HG02885 (cell line): ENCODE results near the gene ARL4C.
"Not testable (repeated sequence)": the region's sequence is repeated elsewhere in the genome, so short reads cannot be mapped to it uniquely, and the experiment has no call there.

Source experiments
- ATAC-seq: cut with Tn5 transposase; IDR thresholded peaks from one replicate; pipeline ENCODE4 v1.9.1; 2021; ENCODE audit warnings: mild to moderate bottlenecking; ENCODE audit not compliant: unreplicated experiment, poor library complexity

ARL4C gene

DNA sequence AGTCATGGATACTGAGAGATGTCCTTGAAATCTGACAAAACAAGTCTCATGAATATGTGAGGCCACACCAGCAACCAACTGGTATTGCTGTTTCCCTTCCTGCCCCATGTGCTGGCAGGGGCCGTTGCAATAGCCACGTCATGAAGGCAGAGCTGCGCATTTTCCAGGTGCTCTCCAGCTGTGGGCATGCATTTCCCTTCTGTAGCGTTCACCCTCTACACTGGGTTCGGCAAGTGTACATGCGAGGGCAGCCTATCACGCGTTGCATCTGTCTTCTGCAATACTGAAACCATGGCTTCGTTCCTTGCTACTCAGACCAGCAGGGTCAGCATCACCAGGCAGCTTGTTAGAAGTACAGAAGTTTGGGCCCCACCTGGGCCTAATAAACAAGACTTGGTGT lies 17.4 kb downstream of the ARL4C start:
- ATAC-seq = no peak

DNA sequence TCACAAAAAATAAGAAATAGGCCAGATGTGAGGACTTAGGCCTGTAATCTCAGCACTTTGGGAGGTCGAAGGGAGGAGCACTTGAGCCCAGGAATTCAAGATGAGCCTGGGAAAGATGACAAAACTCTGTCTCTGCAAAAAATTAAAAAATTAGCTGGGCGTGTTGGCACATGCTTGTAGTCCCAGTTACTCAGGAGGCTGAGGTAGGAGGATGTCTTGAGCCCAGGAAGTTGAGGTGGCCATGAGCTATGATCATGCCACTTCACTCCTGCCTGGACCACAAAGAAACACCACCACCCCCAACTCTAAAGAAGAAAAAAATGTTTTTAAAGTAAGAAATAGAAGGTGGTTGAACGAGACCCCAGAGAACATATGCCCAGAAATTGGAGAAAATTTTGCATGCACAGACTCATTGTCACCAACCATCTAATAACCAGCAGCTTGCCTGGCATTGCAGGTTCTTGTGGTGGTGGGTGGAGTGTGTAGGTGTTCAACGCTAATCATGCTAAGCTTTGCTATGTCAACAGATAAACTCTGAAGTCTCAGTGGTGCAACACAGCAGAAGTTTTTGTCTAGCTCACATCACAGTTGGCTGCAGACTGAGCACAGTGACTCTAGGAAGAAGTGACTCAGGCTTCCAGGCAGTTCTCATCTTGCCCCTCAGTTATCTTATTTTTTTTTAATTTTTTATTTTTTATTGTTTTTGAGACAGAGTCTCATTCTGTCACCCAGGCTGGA lies 18.6 kb downstream of the ARL4C start:
- ATAC-seq = no peak

DNA sequence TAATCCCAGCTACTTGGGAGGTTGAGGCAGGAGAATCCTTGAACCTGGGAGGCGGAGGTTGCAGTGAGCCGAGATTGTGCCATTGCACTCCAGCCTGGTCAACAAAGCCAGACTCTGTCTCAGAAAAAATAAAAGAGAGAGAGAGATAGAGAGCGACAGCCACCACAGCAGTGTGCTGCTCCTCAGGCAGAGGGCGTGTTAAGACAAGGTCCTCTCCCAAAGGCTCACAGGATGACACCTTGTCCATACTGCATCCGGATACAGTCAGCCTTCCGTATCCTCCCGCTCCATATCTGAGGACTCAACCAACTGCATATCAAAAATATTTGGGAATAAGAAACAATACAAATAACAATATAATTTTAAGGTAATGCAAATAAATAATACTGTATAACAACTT lies 20.1 kb downstream of the ARL4C start:
- no peak for ATAC-seq

DNA sequence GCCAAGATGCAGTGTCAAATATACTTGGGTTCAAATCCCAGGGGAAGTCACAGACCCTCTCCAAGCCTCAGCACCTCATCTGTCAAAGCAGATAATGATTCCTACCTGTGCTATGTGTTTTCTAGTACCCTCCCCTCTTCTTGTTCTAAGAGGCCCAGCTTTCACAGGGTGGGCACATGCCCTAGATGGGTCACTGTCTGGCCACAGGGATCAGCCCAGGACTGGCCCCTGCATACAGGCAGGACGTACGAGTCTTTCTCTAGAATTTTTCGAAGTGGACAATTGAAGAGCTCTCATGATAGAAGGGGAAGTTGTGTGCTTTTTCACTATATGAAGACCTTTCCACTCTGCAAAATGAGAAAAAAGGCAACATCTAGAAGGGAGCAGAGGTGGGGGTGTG lies 22.2 kb downstream of the ARL4C start:
- no peak for ATAC-seq

DNA sequence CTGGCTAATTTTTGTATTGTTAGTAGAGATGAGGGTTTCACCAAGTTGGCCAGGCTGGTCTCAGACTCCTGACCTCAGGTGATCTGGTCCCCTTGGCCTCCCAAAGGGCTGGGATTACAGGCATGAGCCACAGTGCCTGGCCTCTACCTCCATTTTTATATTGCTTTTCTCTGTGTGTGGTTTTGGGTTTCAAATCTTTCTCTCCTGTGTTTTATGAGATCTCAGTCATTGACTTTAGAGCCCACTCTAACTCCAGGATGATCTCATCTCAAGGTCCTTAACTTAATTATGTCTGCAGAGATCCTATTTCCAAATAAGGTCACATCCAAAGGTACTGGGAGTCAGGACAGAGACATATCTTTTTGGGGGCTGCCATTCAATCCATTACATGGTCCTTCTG lies 24.7 kb downstream of the ARL4C start:
- ATAC-seq = no peak

DNA sequence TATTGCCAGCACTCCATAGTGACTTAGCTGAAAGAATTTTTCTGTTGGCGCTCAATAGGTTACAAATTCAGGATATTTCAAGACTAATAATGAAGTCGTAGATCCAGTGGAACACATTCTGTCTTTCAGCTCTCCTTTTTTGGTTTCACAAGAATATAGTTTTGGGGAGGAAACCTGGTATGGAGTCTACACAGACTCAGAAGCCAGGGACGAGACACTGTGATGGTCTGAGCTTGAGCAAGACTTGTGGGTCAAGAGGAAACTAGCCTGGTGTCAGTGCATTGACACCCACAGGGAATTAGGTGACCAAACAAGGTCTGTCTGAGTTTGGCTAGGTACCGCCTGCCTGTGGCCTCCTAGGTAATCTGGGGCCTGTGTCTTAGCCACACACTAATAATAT lies 26.9 kb downstream of the ARL4C start:
- ATAC-seq = no peak

DNA sequence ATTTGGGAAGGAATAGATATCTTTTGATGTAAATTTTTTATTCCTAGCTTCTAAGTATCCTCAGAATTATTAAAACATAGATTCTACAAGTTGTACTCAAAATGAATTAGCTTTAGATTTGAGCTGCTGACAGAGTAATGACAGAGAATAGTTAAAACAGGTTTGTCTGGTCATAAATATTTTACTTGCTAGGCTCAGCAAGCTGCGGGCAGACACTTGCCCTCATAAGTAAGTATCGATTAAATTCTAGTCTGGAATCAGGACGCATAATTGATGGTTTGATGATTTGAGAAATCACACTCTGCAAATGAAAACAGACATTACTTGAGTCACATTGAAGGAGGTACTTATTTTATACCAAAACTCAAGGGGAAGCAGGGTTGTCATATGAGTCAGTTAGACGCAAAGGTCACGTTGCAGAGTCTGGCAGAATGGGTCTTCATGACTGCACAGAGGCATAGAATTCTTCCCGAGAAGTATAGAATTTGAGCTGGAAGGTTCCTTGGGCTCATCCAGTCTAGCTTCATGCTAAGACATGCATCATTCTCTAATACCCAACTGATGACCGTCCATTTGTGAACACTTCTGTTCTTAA lies 27.5 kb downstream of the ARL4C start:
- no peak for ATAC-seq

DNA sequence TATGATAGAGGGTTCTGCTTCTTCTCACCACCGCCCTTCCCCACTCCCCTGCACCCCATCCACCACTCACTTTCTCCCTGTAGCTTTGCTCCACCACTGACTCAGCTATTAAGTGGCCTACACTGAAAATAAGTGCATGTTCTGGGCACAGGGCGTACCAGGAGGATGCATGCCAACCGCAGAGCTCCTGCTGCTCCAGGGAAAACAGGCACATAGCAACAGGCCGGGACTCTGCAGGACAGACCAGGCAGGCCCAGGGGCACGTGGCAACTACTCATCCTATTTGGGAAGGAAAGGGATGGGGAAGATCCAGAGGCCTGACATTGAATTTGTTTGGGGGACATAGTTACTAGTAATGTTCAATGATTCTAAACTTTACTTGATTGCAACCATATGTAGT lies 28.4 kb downstream of the ARL4C start:
- no peak for ATAC-seq

DNA sequence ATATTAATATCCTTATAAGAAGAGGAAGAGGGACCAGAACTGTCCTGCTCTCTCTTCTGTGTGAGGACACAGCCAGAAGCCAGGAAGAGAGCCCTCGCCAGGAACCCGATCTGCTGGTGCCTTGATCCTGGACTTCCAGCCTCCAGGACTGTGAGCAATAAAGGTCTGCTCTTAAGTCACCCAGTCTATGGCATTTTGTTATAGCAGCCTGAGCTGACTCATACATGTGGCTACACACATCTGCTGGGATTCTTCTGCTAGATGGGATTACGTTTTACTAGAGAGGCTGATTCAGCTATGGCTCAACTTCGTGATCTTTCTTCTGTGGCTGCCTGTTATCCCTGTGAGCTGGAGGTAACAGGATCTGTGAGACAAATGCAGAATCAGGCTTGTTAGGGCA lies 29.6 kb downstream of the ARL4C start:
- no peak for ATAC-seq

DNA sequence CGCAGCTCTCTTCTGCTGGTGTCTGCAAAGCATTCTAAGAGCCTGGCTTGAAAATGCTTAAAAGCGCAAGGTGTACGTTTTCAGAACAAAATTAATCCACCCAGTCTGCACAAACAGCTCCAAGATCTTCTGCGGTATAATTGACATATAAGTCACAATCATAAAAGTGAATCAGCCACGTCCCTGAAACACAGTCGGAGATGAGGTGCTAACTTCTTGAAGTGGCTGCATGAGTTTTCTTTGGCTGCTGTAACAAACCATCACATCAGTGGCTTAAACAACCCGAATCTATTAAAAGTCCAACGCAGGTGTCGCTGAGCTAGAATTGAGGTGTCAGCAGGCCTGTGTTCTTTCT lies 32.6 kb downstream of the ARL4C start:
- no peak for ATAC-seq

DNA sequence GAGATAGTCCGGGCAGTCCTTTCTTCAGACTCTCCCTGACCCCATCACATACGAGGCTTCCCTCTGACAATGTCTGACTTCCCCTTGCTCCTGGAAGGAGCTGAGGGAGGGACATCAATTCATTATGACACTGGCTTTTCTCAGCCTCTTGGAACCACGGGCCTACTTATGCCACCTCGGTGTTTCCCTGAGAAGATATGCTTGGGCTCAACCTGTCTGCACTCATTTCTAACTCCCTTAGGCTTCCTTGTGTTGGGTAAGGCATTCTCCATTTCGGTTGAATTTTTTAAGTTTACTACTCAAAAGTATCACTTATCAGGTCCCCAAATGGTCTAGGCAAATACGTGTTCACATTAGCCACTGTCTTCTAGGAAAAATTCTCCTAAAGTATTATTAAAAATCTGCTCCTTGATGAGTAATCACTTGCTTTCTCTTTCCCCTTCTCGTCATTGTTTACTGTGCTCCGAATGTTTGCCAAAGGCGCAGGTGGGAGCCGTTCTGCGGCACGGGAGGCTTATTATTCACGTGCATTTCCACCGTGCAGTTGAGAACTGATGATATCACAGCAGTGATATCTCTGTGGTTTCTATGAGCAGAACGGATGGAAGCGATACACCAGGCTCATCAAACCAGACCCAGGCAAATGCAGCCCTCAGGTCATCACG lies 33.1 kb downstream of the ARL4C start:
- ATAC-seq = no peak

DNA sequence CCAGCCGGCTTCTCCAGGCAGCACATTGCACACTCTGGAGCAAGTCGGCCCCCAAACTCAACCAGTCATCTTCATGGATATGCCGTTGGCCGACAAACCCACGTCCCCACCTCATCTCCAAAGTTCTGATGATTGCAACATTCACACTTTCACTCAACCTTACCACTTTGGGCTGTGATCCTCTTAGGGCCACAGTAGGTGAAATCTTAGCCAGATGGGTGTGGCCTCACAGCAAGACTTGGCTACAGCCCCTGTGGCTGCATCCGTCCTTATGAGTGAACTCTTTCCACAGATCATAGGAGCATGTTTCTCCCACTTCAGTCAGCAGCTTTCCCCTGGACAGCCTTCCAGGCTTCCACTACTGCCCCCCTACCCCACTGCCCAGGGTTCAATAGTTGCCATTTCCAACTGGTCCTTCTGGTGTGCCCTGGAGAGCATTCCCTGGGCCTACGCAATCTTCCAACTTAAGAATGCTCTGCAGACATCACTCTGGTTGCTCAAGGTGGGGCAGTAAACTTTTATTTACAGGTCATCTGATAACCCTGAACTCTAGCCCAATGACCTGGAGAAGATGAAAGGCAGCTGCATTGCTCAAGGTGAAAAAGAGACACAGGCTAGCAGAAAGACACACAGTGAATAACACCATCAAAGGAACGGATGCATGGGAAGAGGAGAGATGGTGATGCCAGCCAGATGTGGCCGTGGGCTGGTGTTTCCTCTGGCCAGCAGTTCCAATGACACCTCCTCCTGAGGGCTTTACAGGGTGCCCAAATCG lies 34.5 kb downstream of the ARL4C start:
- no peak for ATAC-seq

DNA sequence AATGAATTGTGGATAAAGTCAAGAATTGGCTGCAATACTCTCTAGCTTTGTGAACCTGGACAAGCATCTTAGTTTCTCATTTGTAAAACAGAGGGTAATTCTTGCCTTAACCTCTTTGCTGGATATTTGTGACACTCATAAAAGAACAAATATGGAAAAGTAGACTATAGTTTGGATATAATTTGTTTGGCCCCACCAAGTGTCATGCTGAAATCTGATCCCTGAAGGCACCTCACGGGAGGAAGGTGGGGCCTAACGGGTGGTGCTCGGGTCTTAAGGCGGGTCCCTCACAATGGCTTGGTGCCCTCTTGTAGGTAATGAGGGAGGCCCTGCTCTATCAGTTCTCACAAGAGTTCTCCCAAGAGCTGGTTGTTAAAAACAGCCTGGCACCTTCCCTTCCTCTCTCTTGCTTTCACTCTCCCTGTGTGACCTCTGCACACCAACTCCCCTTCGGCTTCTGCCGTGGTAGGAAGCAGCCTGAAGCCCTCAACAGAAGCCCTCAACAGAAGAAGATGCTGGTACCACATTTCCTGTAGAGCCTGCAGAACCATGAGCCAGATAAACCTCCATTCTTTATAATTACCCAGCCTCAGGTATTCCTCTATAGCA lies 37.4 kb downstream of the ARL4C start:
- no peak for ATAC-seq

DNA sequence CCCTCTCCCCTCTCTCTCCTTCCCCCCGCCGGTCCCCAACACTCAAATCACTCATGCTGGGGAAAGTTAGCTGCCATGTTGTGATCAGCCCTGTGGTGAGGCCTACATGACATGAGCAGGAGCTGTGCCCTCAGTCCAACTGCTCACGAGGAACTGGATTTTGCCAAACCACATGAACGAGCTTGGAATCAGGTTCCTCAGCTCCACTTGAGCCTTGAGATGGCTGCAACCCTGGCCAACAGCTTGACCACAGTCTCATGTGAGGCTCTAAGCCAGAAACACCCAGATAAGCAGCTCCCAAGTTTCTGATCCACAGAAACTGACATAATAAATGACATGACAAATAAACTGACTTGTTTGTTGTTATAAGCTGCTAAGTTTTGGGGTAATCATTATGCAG lies 38.4 kb downstream of the ARL4C start:
- ATAC-seq = no peak

DNA sequence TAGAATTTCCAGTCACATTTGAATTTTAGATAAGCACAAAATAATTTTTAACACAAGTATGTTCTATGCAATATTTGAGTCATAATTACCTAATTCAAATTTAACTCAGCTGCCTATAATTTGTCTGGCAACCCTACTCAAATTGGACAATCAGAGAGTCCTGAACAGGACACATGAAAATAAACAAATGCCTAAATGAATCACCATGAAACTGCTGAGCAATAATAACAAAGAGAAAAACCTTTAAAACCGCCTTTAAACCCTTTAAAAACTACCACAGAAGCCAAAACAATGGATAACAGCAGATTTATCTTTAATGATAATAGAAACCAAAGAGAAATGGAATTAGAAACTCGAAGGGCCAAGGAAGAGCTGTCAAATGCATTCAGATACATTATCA lies 39.5 kb downstream of the ARL4C start:
- ATAC-seq = no peak

DNA sequence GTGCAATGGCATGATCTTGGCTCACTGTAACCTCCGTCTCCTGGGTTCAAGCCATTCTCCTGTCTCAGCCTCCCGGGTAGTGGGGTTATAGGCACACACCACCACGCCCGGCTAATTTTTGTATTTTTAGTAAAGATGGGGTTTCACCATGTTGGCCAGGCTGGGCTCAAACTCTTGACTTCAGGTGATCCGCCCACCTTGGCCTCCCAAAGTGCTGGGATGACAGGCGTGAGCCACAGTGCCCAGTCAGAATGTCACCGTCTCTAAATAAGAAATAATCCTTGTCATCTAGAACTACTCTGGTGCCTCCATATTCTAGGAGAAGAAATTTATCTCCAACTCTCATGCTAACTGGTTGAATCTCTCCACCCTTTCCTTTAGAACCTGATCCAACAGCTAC lies 41.6 kb downstream of the ARL4C start:
- ATAC-seq = not testable (repeated sequence)

DNA sequence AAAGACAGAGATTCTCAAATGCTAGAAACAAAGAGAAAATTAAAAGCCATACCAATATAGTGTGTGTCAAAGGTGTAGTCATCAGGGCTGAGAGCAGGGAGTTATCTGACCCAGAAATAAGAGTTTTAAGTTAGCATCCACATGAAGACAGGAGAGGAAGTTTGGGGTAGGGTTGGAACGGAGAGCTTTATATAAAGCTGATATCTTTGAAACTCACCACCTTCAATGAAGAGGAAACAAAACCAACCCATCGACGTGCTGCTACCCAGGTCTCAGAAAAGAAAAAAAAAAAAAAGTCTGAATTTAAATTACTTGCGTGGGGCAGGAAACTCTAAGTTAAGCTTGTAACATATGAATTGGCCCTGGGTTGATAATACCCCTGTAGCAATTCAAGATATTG lies 42.4 kb downstream of the ARL4C start:
- ATAC-seq = no peak

DNA sequence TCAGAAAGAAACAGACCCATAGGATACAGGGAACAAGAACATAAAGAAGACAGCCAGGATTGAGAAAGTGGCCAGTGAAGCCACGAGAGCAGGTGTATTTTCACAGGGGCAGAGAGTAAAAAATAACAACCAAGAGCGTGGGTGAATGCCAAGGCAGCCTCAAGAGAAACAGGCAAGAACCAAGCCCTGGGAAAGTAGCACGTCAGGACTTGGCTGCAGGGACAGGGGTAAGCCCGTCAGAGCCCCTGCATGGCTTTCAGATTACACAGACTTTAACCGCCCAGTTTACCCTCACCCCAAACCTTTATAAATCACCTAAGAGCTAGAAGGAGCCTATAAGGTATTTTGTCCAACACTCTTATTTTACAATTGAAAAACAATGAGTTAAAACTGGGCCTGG lies 43.7 kb downstream of the ARL4C start:
- ATAC-seq = no peak

DNA sequence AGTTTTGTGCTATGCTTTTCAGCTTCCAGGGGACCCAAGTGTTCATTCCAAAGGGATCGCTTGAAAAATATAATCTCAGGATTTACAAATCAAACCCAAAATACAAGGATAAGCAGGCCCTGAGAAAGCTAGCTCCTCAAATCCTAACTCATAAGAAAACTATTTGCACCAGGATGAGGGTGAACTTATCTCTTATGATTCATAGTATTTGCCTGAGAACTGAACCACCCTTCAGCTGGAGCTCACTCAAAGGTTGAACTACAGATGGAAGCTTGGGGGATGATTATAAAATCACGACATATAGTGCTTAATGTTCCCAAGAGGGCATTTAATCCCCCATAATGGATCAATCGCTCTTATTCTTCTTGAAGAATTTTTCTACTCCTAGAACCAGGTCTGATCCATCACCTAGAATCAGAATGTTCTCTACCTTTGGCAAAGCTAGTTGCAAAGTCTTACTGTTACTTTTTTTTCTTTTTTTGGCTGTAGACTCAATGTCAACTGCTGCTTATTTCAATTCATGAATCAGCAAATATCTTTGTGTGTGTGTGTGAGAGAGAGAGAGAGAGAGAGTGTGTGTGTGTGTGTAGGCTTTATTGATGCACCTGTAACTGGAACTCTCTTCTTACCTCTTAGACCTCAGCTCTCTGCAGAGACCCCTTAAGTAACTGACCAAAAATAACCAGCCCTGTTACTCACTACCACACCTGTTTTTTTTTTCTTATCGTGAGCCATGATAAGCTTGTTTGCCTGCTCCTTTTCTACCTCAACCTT lies 44.8 kb downstream of the ARL4C start:
- no peak for ATAC-seq

DNA sequence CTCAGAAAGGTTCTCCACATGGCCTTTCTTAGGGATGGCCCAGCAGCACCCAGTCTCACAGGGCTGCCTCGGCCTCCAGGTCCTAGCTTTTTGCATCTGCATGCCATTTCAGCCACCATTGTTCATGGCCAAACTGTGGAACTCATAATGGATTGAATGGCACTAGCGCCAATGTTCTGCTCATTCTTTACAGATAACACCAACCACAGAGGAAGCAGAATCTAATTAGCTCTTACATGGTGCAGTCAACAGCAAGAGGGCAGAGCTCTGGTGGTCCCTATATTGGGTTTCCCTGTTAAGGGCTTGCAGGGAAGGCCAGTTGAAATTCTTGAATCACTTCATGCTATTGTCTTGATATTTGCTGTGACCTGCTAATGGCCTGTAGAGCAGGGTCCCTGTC lies 45.6 kb downstream of the ARL4C start:
- no peak for ATAC-seq
